LNCAP (cell line): ENCODE results near the gene DNMT3A.

Experiments used
- CTCF ChIP-seq: fragments of 450-650 bp; IDR thresholded peaks from 2 replicates; pipeline ENCODE4 v1.5.1; 2017; ENCODE audit warnings: mild to moderate bottlenecking

Gene DNMT3A

DNA sequence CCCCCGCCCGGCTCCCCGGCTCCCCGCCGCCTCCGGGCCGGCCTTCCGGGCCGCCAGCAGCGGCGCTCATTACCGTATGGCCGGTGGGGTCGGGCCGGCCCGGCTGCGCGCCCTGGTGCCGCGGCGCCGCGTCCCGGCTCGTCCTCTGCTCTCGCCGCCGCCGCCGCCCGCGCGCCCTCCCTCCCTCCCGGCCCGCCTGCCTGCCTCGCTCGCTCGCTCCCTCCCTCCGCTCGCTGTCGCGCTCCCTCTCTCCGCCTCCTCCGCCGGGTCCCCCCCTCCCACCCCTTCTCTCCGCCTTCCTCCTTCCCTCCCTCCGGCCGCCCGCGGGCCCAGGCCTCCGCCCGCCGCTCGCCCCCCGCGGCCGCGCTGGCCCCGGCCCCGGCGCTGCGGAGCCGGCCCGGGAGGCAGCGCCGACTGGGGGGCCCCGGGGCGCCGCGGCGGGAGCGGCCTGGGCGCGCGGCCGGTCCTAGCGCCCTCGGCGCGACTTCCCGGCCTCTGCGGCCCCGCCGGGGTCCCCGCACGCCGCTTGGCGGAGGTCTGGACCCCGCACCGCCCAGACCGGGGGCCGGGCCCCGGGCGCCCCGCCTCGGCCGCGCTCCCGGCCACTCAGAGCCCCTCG, at the start of gene DNMT3A:
Gene DNMT3A, minus strand, starts transcription at position 173 of the 619 bp plus-strand sequence. CDS start 27,941 bp downstream, outside the sequence.
- TF ChIP-seq CTCF = no peak

- TF ChIP-seq CTCF = no peak
Measured at GRCh38 chr2:25389161-25389560, 47.4 kb upstream of the DNMT3A start.

DNA sequence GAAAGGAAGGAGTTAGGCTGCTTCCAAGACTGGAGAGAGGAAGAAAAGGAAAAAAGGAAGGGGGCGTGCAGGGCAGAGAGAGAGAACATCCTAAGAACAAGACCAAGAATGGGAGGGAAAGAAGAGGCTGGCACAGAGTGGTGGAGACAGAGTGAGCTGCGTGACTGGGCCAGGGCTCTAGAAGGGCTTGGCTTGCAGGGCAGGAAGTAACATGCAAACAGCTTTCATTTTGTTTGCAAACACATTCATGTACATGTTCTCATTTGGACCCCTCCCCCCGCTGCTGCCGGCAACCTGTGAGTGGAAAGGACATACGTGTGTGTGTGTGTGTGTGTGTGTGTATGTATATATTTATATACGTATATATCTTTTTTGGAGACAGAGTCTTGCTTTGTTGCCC, 46.8 kb upstream of the DNMT3A start:
- TF ChIP-seq CTCF = no peak

DNA sequence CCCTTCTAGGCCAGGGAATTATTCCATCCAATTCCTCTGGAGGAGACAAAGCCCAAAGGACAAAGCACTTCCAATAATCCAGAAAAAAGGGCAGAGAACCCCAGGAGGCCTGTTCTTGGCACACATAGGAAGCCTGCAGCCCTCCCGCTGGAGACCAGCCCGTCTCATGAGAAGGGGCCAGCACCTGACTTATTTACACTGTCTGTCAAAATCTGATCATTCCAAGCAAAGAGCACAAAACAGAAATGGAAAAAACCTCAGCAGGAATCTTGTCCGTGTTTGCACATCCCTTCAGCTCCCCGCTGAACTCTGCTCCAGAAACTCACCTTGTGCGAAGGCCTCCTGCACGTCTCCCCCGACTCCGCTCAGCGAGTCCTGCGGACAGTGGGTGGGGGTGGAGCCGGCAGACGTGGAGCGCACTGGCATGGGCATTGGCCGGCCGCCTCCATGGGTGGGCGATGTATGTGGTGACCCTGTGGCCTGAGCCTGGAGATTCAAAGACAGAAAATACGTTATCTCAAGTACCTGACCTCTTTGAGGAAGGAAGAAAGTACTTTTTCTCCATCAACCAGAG, 46.2 kb upstream of the DNMT3A start:
- no peak for TF ChIP-seq CTCF

GRCh38 chr2:25386971-25387875, 45.5 kb upstream of the DNMT3A start:
- TF ChIP-seq CTCF = no peak

DNA sequence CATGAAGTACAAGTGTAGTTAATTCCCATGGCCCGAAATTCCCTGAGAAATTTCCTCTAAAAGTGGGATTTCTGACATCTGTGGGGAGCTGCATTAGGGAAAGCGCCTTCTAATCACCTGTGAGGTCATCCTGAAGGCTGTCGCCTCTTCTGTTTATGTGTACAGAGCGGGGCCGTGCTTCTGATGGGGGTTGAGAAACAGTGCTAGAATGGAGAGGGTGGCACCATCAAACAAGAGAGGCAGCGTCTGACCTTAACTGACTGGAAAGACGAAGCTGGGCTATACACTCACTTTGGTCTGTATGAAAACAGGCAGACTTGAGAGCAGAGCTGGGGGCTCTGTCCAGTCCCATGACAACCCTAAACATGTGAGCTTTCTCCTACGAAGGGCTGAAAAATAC, 44.2 kb upstream of the DNMT3A start:
- TF ChIP-seq CTCF = no peak

DNA sequence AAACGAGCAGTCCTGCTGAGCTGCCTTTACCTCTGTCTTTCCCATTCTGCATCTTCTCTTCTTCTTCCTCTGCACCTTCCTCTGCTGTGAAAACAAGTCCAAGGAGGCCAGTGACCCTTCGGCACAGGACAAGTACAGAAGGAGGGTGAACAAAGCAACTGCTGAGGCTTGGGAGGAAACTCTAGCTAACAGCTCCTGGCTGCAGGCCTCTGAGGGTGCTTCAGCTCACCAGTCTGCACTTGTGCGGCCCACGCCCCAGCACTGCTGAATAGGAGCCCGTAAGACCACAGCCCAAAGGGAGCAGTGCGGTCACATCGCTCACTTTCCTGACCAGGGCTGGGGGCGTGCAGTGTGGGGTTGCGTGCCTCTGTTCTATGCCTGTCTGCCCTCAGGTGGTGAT, 42.1 kb upstream of the DNMT3A start:
- TF ChIP-seq CTCF = no peak
